Endothelial cell of umbilical vein (primary cell): Measurements from ENCODE around the gene APOC3. TPM values are rescaled to one million over a fixed set of nuclear protein-coding genes. Genes with fewer than 3 reads are reported as not detected.

Experiments used
- BruUV-seq: library from RNA; stranded (reverse); fragments of 400-500 nt; replicated peaks from 2 replicates; lab custom pipeline; 2021; lab: Mats Ljungman, UMichigan
- CTCF ChIA-PET: fragments of 300-600, 350-600 bp; sonication (Branson Sonifier 250); formaldehyde crosslinking; loops from one replicate; lab custom pipeline; 2021; ENCODE audit warnings: antibody characterized with exemption, inconsistent platforms; lab: Charles Lee
- POLR2A ChIA-PET: fragments of 300-600, 350-600 bp; sonication (Branson Sonifier 250); formaldehyde crosslinking; loops from one replicate; lab custom pipeline; 2021; ENCODE audit warnings: antibody characterized with exemption, inconsistent platforms; lab: Charles Lee
- DNase-seq: peaks from one replicate; pipeline ENCODE4 v3.0.0-alpha.2; 2011; ENCODE audit warnings: low read depth, low spot score
- FAIRE-seq: peaks from 2 replicates; lab custom pipeline; 2011; peaks lifted over from hg19 to GRCh38; lab: Jason Lieb, UNC
- H2AFZ ChIP-seq: 2 replicates; pipeline ENCODE4 v1.6.0; 2012; ENCODE audit warnings: low read depth, low read length, control low read depth, inconsistent platforms
- H3K27ac ChIP-seq: 2 replicates; pipeline ENCODE4 v1.5.1; 2011; ENCODE audit warnings: low read depth, mild to moderate bottlenecking, control low read depth, low read length, moderate library complexity; ENCODE audit not compliant: insufficient read depth
- H3K27me3 ChIP-seq, 2 experiments: 2 replicates each; pipeline versions ENCODE4 v1.6.0 to v1.6.1; 2011; ENCODE audit warnings: low read length in 2 of 2, mixed read lengths in 1 of 2; ENCODE audit not compliant: control insufficient read depth in 2 of 2, insufficient read depth in 2 of 2
- H3K36me3 ChIP-seq, 2 experiments: 2 replicates in 1 of 2; 3 replicates in 1 of 2; pipeline ENCODE4 v1.5.1; 2011; ENCODE audit warnings: low read length in 2 of 2, mild to moderate bottlenecking in 1 of 2, moderate library complexity in 1 of 2; ENCODE audit not compliant: control insufficient read depth in 2 of 2, insufficient read depth in 2 of 2; ENCODE audit errors: extremely low read depth in 1 of 2
- H3K4me1 ChIP-seq: 3 replicates; pipeline ENCODE4 v1.5.1; 2011; ENCODE audit warnings: mild to moderate bottlenecking, low read length; ENCODE audit not compliant: control insufficient read depth, insufficient read depth; ENCODE audit errors: extremely low read depth
- H3K4me2 ChIP-seq: 2 replicates; pipeline ENCODE4 v1.6.1; 2011; ENCODE audit warnings: low read length, control low read depth, mixed read lengths; ENCODE audit not compliant: insufficient read depth
- H3K4me3 ChIP-seq, 3 experiments: fragments of 200-600 bp in 1 of 3; sonication (generic), shearing (Covaris generic) in 1 of 3; replicated peaks in 1 of 3; 2 replicates each; pipeline ENCODE4 v1.5.1; 2011 to 2016; ENCODE audit warnings: control low read depth in 3 of 3, low read length in 3 of 3, mild to moderate bottlenecking in 2 of 3, inconsistent platforms in 1 of 3, low read depth in 1 of 3, moderate library complexity in 1 of 3; ENCODE audit not compliant: insufficient read depth in 1 of 3
- H3K79me2 ChIP-seq: 2 replicates; pipeline ENCODE4 v1.6.0; 2012; ENCODE audit warnings: low read length, inconsistent platforms; ENCODE audit not compliant: control insufficient read depth, insufficient read depth
- H3K9ac ChIP-seq: replicated peaks from 2 replicates; pipeline ENCODE3; 2011; ENCODE audit warnings: low read length, control low read depth; ENCODE audit not compliant: insufficient read depth; ENCODE audit errors: extremely low read depth
- H3K9me1 ChIP-seq: replicated peaks from 3 replicates; pipeline ENCODE4 v1.6.0; 2011; ENCODE audit warnings: mild to moderate bottlenecking, low read length; ENCODE audit not compliant: control insufficient read depth, insufficient read depth; ENCODE audit errors: extremely low read depth
- H3K9me3 ChIP-seq: replicated peaks from 2 replicates; pipeline ENCODE4 v1.5.1; 2012; ENCODE audit warnings: low read length, inconsistent platforms; ENCODE audit not compliant: control insufficient read depth, insufficient read depth
- H4K20me1 ChIP-seq: replicated peaks from 2 replicates; pipeline ENCODE3; 2011; ENCODE audit warnings: mild to moderate bottlenecking, low read length; ENCODE audit not compliant: control insufficient read depth, insufficient read depth; ENCODE audit errors: extremely low read depth
- EZH2 ChIP-seq: IDR thresholded peaks from 2 replicates; pipeline ENCODE4 v1.6.1; 2012; ENCODE audit warnings: borderline replicate concordance, low read depth, mild to moderate bottlenecking, moderate library complexity, low read length, inconsistent platforms; ENCODE audit not compliant: severe bottlenecking
- FOS ChIP-seq: IDR thresholded peaks from 2 replicates; pipeline ENCODE4 v1.6.1; 2011; ENCODE audit warnings: mild to moderate bottlenecking, low read length, moderate library complexity, borderline replicate concordance; ENCODE audit not compliant: insufficient read depth
- GATA2 ChIP-seq: IDR thresholded peaks from 2 replicates; pipeline ENCODE4 v1.7.0; 2011; ENCODE audit warnings: low read depth, mild to moderate bottlenecking, moderate library complexity, mixed read lengths, low read length; ENCODE audit not compliant: insufficient read length, insufficient read depth
- JUN ChIP-seq: IDR thresholded peaks from 2 replicates; pipeline ENCODE4 v1.6.1; 2011; ENCODE audit warnings: borderline replicate concordance, low read depth; ENCODE audit not compliant: insufficient read length, insufficient read depth
- MYC ChIP-seq: IDR thresholded peaks from one replicate; pipeline ENCODE4 v1.6.1; 2011; ENCODE audit warnings: mild to moderate bottlenecking, low read depth, low read length
- POLR2A ChIP-seq: IDR thresholded peaks from 2 replicates; pipeline ENCODE4 v1.6.1; 2012; ENCODE audit warnings: low read depth, mild to moderate bottlenecking, control low read depth, low read length
- POLR2AphosphoS5 ChIP-seq: IDR thresholded peaks from 2 replicates; pipeline ENCODE4 v1.6.1; 2012; ENCODE audit warnings: low read depth, mild to moderate bottlenecking, control low read depth, low read length, moderate library complexity; ENCODE audit not compliant: insufficient read depth
- dilution Hi-C: fragments of 300-500 bp; cut with MboI; formaldehyde crosslinking; loops from one replicate; pipeline ENCODE4 v1.15.0; 2019; ENCODE audit warnings: low sequenced_read_pairs; ENCODE audit not compliant: extremely low pct_ligation_motif_present
- intact Hi-C: fragments of 100-400 bp; cut with micrococcal nuclease; formaldehyde crosslinking; loops from one replicate; pipeline ENCODE4 v1.10.0; 2022
- polyA plus RNA-seq, 4 experiments: library from polyadenylated mRNA; depleted of rRNA in 3 of 4; stranded (reverse) in 3 of 4; unstranded in 1 of 4; fragments of >200 nt; gene quantifications; 2 replicates each; pipeline versions ENCODE4 v1.2.1 to v1.2.3, GENCODE V29; 2011 to 2012; ENCODE audit warnings: missing spikeins in 1 of 4
- total RNA-seq: library from RNA; stranded (reverse); gene quantifications from 2 replicates; pipeline ENCODE4 v1.2.3, GENCODE V29; 2021
- TF ChIP-seq, protein P1 (sequence below): IDR thresholded peaks from 2 replicates; pipeline ENCODE4 v1.6.1; 2011; ENCODE audit not compliant: insufficient read depth, insufficient read length
- TF ChIP-seq, protein P2 (sequence below), 2 donors: IDR thresholded peaks; 1 replicate in 1 of 2; 2 replicates in 1 of 2; pipeline ENCODE4 v1.5.1; 2011; ENCODE audit warnings: low read length in 2 of 2, mild to moderate bottlenecking in 2 of 2, moderate library complexity in 2 of 2, control low read depth in 1 of 2, inconsistent platforms in 1 of 2, low read depth in 1 of 2; ENCODE audit not compliant: insufficient read depth in 1 of 2; ENCODE audit errors: extremely low read depth in 1 of 2

APOC3 gene
- total and polyA plus RNA-seq, 2 donors (not counting 3 experiments of a cell fraction or from before 2014, with no cell fraction given), result not detected

DNA sequence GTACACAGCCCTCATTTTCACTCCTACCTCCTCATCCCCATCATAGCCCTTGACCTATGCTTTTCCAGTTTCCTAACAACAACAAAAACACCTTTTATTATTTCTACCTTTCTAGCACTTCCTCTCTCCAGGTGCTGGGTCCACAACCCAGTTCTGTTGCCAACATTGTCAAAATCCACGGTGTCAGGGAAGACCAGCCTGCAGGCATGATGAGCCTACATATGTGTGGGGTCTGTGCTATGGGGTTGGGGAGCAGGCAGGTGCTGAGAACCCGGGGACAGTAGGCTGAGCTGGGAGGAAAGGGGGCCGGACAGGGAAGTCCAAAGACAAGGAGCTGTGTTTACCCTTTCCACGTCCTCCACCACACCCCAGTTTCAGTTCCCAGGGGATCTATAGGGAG is 41.2 kb upstream of the APOC3 start:
- DNase-seq (no peak), FAIRE-seq (no peak)
- ChIA-PET POLR2A (interaction anchor here (0.7 to 1.4 kb wide), 2 partner anchors 102 to 309 kb away, joined by 3 read pairs; partner anchors contain the start of gene SIK3), CTCF (interaction anchor here (1.4 to 6.2 kb wide), 6 partner anchors 33 to 438 kb away, joined by 4 to 272 read pairs (median 20); partner anchors contain the start of gene APOA1)
- no peaks in the 10 kb centered on the region for H3K27me3 ChIP-seq
- no peaks in the 10 kb centered on the region for H4K20me1 ChIP-seq
- H3K36me3 ChIP-seq, result peaks cover 14 to 16% of the 10 kb centered on the region in 2 experiments
- peaks cover 13% of the 10 kb centered on the region for H3K4me1 ChIP-seq
- H2AFZ ChIP-seq, result peak overlapping the region; percentile 92
- no TSS peak for BruUV-seq
- H3K9ac ChIP-seq, result peak overlapping the region; percentile 88
- dilution Hi-C loops (no loop called here), intact Hi-C loops (loop anchor here (1.0 to 5.0 kb wide), 2 partner anchors 16 to 539 kb away; partner anchors contain the start of genes BUD13 and CEP164)
- peaks cover 15% of the 10 kb centered on the region for H3K79me2 ChIP-seq
- TF ChIP-seq GATA2, result no peak
- TF ChIP-seq EZH2, result no peak
- TF ChIP-seq, protein P1, sequence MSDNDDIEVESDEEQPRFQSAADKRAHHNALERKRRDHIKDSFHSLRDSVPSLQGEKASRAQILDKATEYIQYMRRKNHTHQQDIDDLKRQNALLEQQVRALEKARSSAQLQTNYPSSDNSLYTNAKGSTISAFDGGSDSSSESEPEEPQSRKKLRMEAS, result no peak
- TF ChIP-seq MYC, result no peak
- TF ChIP-seq, protein P2, sequence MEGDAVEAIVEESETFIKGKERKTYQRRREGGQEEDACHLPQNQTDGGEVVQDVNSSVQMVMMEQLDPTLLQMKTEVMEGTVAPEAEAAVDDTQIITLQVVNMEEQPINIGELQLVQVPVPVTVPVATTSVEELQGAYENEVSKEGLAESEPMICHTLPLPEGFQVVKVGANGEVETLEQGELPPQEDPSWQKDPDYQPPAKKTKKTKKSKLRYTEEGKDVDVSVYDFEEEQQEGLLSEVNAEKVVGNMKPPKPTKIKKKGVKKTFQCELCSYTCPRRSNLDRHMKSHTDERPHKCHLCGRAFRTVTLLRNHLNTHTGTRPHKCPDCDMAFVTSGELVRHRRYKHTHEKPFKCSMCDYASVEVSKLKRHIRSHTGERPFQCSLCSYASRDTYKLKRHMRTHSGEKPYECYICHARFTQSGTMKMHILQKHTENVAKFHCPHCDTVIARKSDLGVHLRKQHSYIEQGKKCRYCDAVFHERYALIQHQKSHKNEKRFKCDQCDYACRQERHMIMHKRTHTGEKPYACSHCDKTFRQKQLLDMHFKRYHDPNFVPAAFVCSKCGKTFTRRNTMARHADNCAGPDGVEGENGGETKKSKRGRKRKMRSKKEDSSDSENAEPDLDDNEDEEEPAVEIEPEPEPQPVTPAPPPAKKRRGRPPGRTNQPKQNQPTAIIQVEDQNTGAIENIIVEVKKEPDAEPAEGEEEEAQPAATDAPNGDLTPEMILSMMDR (IDR thresholded peaks at IDR 0.05; ENCODE audit: extremely low read depth in 1 of 2, insufficient read depth in 1 of 2, low read depth in 1 of 2, low read length in 2 of 2), result no peak
- TF ChIP-seq POLR2A, result no peak
- no peak for TF ChIP-seq JUN
- no peak for TF ChIP-seq POLR2AphosphoS5
- TF ChIP-seq FOS, result no peak
- peak overlapping the region; percentile 52 for H3K27ac ChIP-seq
- H3K4me2 ChIP-seq, result peak overlapping the region; percentile 96
- peak overlapping the region; percentile 76 to 92 (median 88) for H3K4me3 ChIP-seq
- no peaks in the 10 kb centered on the region for H3K9me1 ChIP-seq
- H3K9me3 ChIP-seq, result no peaks in the 10 kb centered on the region
